Loucy (cell line): ENCODE measurements around the gene SET.

Experiments used
- H2AFZ ChIP-seq: fragments of 200-600 bp; sonication (generic); 2 replicates; pipeline ENCODE4 v1.6.0; 2016; ENCODE audit warnings: antibody characterized with exemption, mild to moderate bottlenecking, low read length, moderate library complexity
- H3F3A ChIP-seq: fragments of 200-600 bp; 2 replicates; pipeline ENCODE4 v1.6.0; 2016; ENCODE audit warnings: antibody characterized with exemption, low read depth, mild to moderate bottlenecking
- H3K27me3 ChIP-seq: fragments of 200-600 bp; sonication (generic); 2 replicates; pipeline ENCODE4 v1.6.1; 2014; ENCODE audit warnings: low read length, mild to moderate bottlenecking; ENCODE audit not compliant: insufficient read depth, poor library complexity, severe bottlenecking
- H3K36me3 ChIP-seq: fragments of 200-600 bp; sonication (generic); 2 replicates; pipeline ENCODE4 v1.6.1; 2016; ENCODE audit warnings: low read length; ENCODE audit not compliant: insufficient read depth
- H3K4me1 ChIP-seq: fragments of 200-600 bp; sonication (generic); 2 replicates; pipeline ENCODE4 v1.5.1; 2014; ENCODE audit warnings: low read length, mild to moderate bottlenecking; ENCODE audit not compliant: insufficient read depth, poor library complexity, severe bottlenecking
- H3K4me2 ChIP-seq: fragments of 200-600 bp; sonication (generic); 2 replicates; pipeline ENCODE4 v1.6.0; 2014; ENCODE audit warnings: antibody characterized with exemption, low read length, low read depth, mild to moderate bottlenecking; ENCODE audit not compliant: poor library complexity, severe bottlenecking
- H3K4me3 ChIP-seq: fragments of 200-600 bp; sonication (generic); 2 replicates; pipeline ENCODE4 v1.5.1; 2014; ENCODE audit warnings: low read length, mild to moderate bottlenecking, mixed read lengths; ENCODE audit not compliant: poor library complexity, severe bottlenecking
- H3K79me2 ChIP-seq: fragments of 200-600 bp; sonication (generic); 2 replicates; pipeline ENCODE4 v1.6.1; 2014; ENCODE audit warnings: low read length; ENCODE audit not compliant: insufficient read depth
- H3K9ac ChIP-seq: fragments of 200-600 bp; sonication (generic); 2 replicates; pipeline ENCODE4 v1.6.0; 2014; ENCODE audit warnings: mild to moderate bottlenecking, low read depth, low read length, moderate library complexity; ENCODE audit not compliant: poor library complexity, severe bottlenecking
- H3K9me2 ChIP-seq: fragments of 200-600 bp; sonication (generic); replicated peaks from 2 replicates; pipeline ENCODE4 v1.6.1; 2016; ENCODE audit warnings: low read depth, low read length, mixed read lengths
- H3K9me3 ChIP-seq: fragments of 200-600 bp; sonication (generic); 2 replicates; pipeline ENCODE4 v1.6.1; 2014; ENCODE audit warnings: mild to moderate bottlenecking, antibody characterized with exemption, low read length, low read depth; ENCODE audit not compliant: insufficient read depth
- H4K20me1 ChIP-seq: fragments of 200-600 bp; sonication (generic); 2 replicates; pipeline ENCODE4 v1.6.0; 2014; ENCODE audit warnings: antibody characterized with exemption, low read length, mild to moderate bottlenecking; ENCODE audit not compliant: insufficient read depth, poor library complexity, severe bottlenecking
- EZH2phosphoT487 ChIP-seq: fragments of 200-600 bp; IDR thresholded peaks from 2 replicates; pipeline ENCODE4 v1.6.1; 2018; ENCODE audit warnings: antibody characterized with exemption, mild to moderate bottlenecking, moderate library complexity, borderline replicate concordance
- TF ChIP-seq, protein P1 (sequence below): fragments of 200-600 bp; sonication (generic); conservative IDR thresholded peaks from 2 replicates; pipeline ENCODE4 v1.5.1; 2014; ENCODE audit warnings: mild to moderate bottlenecking, antibody characterized with exemption, low read length

SET gene

DNA sequence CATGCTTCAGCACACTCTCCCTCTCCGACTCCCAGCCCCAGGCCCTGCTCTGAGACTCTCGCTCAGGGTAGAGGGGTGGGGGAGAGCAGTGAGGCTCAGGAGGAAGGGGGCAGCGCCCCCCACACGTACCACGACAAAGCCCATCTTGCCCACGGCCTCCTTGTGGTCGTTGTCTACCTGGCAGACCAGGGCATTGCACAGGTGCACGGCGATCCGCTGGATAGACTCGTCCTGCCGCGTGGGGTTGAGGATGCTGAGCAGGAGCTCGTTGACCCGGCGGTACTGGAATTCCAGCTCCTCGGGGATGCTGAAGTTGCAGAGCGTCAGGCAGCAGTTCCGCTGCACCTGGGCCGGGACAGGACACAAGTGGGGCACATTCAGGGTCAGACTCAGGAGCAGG lies 53.4 kb downstream of the SET start:
- no peak overlapping the region for H3K9ac ChIP-seq
- H3K36me3 ChIP-seq: no peaks in the 10 kb centered on the region
- no peak overlapping the region for H3K4me2 ChIP-seq
- H3F3A ChIP-seq: no peaks in the 10 kb centered on the region
- H3K27me3 ChIP-seq: no peaks in the 10 kb centered on the region
- H3K9me3 ChIP-seq: no peaks in the 10 kb centered on the region
- no peak overlapping the region for H3K4me3 ChIP-seq
- H3K9me2 ChIP-seq: no peaks in the 10 kb centered on the region
- H2AFZ ChIP-seq: no peak overlapping the region
- H3K79me2 ChIP-seq: no peaks in the 10 kb centered on the region
- TF ChIP-seq, protein P1, sequence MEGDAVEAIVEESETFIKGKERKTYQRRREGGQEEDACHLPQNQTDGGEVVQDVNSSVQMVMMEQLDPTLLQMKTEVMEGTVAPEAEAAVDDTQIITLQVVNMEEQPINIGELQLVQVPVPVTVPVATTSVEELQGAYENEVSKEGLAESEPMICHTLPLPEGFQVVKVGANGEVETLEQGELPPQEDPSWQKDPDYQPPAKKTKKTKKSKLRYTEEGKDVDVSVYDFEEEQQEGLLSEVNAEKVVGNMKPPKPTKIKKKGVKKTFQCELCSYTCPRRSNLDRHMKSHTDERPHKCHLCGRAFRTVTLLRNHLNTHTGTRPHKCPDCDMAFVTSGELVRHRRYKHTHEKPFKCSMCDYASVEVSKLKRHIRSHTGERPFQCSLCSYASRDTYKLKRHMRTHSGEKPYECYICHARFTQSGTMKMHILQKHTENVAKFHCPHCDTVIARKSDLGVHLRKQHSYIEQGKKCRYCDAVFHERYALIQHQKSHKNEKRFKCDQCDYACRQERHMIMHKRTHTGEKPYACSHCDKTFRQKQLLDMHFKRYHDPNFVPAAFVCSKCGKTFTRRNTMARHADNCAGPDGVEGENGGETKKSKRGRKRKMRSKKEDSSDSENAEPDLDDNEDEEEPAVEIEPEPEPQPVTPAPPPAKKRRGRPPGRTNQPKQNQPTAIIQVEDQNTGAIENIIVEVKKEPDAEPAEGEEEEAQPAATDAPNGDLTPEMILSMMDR: no peak
- no peak for TF ChIP-seq EZH2phosphoT487
- no peaks in the 10 kb centered on the region for H4K20me1 ChIP-seq
- H3K4me1 ChIP-seq: no peaks in the 10 kb centered on the region

DNA sequence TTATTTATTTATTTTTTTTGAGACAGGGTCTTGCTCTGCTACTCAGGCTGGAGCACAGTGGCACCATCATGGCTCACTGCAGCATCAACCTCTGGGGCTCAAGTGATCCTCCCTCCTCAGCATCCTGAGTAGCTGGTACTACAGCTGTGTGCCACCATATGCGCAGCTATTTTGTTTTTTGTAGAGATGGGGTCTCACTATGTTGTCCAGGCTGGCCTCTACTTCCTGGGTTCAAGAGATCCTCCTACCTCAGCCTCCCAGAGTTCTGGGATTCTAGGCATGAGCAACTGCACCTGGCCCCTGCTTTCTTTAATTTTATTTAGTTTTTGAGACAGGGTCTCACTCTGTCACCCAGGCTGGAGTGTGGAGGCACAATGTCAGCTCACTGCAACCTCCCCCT lies 54.4 kb downstream of the SET start:
- Histone ChIP-seq H3F3A (no peaks in the 10 kb centered on the region), H3K4me2 (no peak overlapping the region), H3K4me1 (no peaks in the 10 kb centered on the region), H3K9me2 (no peaks in the 10 kb centered on the region), H3K9me3 (no peaks in the 10 kb centered on the region), H3K36me3 (no peaks in the 10 kb centered on the region), H4K20me1 (no peaks in the 10 kb centered on the region), H3K9ac (no peak overlapping the region), H3K79me2 (no peaks in the 10 kb centered on the region), H3K4me3 (no peak overlapping the region), H2AFZ (no peak overlapping the region), H3K27me3 (no peaks in the 10 kb centered on the region)
- TF ChIP-seq, protein P1: no peak
- no peak for TF ChIP-seq EZH2phosphoT487
